NCI-H1048 (cell line): ENCODE results near the gene HMGA1.
"Not testable (repeated sequence)": the region's sequence is repeated elsewhere in the genome, so short reads cannot be mapped to it uniquely, and the experiment has no call there.

ENCODE experiments used
- DNase-seq: peaks from one replicate; lab custom pipeline; 2025; lab: John Stamatoyannopoulos, UW

The HMGA1 gene

DNA sequence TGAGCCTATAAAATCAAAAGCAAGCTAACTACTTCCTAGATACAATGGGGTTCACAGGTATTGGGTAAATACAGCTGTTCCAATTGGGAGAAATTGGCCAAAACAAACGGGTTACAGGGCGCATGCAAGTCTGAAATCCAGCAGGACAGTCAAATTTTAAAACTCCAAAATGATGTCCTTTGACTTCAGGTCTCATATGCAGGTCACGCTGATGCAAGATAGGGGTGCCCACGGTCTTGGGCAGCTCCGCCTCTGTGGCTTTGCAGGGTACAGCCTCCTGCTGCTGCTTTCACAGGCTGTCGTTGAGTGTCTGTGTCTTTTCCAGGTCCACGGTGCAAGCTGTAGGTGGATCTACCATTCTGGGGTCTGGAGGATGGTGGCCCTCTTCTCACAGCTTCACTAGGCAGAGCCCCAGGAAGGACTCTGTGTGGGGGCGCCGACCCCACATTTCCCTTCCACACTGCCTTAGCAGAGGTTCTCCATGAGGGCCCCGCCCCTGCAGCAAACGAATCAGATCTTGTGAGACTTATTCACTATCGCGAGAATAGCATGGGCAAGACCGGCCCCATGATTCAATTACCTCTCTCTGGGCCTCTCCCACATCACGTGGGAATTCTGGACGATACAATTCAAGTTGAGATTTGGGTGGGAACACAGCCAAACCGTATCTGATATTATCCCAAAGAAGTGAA, 24.0 kb downstream of the HMGA1 start:
- no peak for DNase-seq

DNA sequence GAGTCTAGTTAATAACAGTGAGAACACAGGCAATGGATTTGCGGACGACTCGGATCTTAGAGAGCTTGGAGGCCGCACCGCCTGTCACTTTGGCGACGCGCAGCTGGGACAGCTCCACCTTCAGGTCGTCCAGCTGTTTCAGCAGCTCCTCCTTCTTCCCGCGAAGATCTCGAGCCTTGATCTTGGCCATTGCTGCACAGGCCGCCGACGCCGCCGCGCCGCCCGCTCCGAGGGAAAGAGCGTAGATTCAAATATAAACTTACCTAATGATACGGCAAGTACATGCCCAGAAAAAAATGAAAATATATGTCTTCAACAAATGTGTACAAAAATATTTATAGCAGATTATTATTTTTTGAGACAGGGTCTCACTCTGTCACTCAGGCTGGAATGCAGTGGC, 26.8 kb downstream of the HMGA1 start:
- not testable (repeated sequence) for DNase-seq

DNA sequence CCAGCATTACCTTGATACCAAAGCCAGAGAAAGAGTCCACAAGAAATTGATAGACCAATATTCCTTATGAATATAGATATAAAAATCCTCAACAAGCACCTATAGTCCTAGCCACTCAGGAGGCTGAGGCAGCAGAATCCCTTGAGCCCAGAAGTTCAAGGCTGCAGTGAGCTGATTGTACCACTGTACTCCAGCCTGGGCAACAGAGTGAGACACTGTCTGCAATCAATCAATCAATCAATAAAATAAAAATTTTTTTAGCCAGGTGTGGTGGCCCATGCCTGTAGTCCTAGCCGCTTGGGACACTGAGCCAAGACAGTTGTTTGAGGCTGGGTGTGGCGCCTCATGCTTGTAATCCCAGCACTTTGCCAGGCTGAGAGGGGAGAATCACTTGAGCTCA, 31.1 kb downstream of the HMGA1 start:
- DNase-seq: no peak

DNA sequence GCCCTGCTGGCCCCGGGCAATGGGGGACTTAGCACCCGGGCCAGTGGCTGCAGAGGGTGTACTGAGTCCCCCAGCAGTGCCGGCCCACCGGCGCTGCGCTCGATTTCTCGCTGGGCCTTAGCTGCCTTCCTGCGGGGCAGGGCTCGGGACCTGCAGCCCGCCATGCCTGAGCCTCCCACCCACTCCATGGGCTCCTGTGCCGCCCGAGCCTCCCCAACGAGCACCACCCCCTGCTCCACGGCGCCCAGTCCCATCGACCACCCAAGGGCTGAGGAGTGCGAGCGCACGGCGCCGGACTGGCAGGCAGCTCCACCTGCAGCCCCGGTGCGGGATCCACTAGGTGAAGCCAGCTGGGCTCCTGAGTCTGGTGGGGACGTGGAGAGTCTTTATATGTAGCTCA, 32.5 kb downstream of the HMGA1 start:
- DNase-seq: not testable (repeated sequence)

DNA sequence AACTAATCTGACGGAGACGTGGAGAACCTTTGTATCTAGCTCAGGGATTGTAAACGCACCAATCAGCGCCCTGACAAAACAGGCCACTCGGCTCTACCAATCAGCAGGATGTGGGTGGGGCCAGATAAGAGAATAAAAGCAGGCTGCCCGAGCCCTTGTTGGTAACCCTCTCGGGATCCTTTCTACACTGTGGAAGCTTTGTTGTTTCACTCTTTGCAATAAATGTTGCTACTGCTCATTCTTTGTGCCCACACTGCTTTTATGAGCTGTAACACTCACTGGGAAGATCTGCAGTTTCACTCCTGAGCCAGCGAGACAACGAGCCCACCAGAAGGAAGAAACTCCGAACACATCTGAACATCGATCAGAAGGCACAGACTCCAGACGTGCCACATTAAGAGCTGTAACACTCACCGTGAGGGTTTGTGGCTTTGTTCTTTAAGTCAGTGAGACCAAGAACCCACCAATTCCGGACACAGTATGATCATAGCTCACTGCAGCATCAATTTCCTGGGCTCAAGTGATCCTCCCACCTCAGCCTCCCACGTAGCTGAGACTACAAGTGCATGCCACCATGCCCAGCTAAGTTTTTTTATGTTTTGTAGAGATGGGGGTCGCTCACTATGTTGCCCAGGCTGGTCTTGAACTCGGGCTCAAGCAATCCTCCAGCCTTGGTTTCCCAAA, 33.1 kb downstream of the HMGA1 start:
- not testable (repeated sequence) for DNase-seq

DNA sequence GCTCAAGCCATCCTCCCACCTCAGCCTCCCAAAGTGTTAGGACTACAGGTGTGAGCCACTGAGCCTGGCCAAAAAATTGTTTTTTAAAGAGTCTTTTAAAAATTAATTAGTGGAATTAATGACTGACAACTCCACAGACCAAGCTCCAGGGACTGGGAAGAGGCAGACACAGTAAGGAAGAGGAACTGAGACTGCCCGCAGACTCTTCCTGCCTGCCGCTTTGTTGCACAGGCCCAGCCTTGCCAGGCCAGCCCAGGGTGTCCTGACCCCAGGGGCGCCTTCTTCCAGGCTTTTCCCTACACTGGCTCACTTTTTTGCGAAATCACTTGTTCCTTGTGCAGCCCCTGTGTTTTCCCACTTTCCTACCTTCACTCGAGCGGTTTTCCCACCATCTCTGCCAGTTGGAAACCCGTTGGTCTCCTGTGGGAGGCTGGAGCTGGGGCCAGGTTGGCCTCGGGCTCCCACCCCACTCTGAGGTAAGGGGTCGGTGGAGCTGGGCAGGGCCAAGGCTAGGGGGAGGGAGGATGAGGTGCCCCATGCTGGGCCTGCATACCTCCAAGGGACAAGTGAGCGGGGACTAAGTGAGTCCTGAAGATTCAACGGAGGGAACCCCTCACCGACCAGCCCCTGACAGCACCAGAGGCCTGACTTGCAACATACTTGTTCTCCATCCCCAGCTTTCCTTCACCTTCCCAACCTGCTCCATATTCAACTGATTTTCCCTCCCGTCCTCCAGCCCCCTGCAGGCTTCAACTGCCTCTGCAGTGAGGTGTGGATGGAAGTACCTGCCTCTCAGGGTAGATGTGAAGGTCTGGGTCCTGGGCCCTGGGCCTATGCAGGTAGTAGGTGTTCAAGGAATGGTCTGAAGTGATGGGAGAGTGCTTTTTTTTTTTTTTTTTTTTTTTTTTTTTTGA, 35.6 kb downstream of the HMGA1 start:
- no peak for DNase-seq

DNA sequence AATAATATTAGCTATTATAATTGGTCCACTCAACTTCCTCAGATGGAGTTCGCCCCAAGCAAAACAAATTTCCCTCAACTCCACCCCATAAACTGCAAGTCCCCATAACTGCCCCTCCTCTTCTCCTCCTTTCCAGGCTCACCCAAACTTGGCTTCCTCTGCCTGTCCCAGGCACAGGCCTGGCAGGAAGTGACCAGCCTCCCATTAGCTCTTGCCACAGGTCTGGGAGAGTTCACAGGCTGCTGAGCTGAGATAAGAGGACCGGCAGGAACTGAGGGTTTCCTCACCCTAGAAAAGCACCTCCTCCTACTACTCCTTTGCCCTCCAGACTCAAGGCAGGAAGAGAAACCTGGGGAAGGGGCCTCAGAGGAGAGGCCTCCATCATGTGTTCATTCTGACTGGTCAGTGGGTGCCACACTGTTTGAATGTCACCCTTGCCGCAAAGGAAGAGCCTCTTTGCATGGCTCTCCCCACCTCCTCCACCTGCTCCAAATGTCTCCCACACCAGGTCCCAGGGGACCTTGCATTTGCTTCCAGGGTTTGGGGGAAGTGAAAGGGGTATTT, 36.7 kb downstream of the HMGA1 start:
- DNase-seq: no peak

DNA sequence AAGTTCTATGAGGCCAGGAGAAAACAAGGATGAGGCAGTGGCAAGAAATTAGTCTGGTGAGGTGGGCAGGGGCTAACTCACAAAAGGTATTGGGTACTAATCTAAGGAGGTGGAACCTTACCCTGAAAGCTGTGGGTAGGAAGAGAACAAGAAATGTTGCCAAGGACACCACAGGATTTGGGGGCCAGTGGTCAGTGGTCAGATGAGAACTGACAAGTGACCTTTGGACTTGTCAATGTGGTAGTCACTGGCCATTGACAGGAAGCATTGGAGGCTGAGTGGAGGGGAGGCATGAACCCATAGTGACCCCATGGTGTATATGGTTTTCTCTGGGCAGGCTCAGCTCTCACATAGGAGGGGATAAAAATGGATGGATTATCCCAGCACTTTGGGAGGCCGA, 37.5 kb downstream of the HMGA1 start:
- DNase-seq: no peak

DNA sequence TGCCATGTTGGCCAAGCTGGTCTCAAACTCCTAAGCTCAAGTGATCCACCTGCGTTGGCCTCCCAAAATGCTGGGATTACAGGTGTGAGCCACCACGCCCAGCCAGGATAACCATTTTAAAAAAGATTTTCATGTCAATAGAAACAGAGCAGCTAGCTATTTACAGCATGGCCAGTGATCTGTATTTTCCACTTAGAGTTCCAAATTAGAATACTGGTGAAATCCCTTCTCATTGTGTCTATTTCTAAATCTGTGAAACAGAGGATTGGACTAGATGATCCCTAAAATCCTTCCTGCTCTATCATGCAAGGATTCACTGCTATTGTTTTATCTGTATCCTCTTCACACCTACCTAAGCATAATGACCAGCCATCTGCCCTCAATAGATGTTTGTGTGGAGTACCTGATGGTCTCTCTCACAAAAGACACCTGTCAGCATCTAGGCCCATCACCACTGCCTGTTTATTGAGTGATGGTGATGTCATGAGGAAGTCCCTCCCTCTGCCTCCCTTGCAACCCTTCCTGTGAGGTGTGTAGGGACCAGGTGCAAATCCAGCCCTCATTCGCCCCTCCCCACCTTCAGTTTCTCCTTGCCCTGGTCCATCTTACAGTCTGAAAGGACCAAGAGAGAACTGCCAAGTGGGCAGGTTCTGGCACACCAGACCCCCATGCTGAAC, 38.6 kb downstream of the HMGA1 start:
- no peak for DNase-seq

DNA sequence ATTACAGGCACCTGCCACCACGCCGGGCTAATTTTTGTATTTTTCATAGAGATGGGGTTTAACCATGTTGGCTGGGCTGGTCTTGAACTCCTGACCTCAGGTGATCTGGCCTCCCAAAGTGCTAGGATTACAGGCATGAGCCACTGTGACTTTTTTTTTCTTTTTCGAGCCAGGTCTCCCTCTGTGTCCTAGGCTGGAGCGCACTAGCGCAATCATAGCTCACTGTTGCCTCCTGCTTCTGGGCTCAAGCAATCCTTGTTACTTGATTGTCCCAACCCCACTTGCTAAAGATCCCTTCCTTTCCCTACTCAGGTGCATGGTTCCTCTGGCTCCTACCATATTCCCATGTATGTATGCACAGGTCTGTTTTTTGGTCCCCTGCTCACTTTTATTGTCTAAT, 39.5 kb downstream of the HMGA1 start:
- DNase-seq: no peak

DNA sequence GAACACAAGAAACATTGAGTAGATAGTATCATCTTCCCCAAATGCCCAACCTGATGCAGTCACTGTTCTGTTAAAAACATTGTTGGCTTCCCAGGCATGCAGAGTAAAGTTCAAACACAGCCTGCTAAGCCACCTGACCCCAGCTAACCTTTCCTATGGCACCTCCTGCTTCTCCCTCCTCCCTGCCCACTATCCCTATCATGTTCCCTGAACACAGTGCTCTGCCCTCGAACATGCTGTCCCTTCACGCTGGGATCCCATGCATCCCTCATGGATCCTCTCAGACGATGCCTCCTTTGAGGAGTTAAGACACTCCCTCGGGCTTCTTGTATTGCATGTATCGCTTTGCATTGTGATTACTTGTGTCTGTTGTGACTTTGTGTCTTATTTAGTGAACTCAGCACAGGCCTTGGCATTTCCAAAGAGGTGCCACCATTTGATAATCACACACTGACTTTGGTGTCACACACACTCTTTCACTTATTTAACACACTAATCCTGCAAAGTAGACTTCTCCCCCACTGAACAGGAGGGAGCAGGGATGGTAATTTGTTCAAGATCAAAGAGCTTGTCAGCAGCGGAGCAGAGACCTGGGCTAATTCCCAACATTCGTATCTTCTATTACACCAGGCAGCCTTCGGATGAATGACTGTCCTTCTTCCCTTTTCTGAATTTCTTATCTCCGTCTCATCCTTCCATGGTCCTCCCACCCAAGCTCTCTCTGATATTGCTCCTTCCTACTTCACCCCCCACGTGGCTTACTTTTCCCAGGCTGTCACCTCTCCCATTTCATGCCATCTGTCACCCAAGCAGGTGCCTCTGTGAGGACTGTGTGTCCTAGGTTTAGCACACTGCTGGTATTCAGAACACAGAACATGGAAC, 40.4 kb downstream of the HMGA1 start:
- DNase-seq: no peak

DNA sequence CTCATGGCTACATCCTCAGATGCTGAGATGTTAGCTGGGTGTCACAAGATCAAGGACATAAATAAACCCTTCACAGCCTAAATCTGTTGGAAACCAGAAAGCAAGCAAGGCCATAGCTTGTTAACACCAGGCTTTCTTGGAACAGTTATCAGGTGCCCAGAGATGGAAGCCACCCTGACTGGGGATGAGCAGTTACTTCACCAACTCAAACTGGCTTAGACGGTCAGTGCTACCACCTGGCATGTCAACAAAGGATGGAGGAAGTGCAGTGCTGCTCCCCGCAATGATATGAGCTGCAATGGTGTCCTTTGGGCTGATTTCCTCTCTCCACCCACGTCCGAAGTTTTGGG, 41.1 kb downstream of the HMGA1 start:
- no peak for DNase-seq

DNA sequence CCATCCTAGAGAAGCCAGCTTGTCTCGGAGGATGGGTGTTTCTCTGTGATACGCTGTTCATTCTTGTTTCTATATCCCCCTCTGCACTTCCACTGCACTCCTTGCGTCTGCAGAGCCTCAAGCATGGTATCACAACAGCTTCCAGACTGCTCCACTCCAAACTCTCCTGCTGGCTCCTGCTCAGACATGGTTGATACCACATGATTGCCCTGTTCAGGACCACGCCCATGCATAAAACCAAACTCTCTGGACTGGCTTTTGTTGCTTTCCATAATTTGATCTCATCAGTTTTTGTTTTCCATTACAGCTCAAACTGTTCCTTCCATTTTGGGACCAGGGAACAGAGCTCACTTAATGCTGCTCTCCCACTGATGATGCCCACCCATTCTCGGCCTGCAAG, 42.2 kb downstream of the HMGA1 start:
- no peak for DNase-seq

DNA sequence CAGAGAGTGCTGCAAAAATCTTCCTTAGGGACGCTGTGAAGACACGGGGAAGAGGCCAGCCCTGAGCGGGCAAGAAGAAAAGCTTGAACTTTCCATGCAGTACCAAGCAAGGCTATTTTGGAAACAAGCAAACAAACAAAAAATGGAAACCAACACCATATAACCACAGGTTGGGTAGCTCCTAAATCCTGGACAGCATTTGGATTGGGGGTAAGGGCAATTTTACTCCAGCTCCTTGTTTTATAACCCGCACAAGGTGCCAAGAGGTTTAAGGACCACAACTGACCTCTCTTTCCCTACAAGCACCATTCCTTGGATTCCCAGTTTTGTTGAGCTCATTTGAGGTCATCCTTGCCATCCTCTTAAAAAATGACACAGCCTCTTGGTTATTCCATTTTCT, 43.5 kb downstream of the HMGA1 start:
- DNase-seq: no peak

DNA sequence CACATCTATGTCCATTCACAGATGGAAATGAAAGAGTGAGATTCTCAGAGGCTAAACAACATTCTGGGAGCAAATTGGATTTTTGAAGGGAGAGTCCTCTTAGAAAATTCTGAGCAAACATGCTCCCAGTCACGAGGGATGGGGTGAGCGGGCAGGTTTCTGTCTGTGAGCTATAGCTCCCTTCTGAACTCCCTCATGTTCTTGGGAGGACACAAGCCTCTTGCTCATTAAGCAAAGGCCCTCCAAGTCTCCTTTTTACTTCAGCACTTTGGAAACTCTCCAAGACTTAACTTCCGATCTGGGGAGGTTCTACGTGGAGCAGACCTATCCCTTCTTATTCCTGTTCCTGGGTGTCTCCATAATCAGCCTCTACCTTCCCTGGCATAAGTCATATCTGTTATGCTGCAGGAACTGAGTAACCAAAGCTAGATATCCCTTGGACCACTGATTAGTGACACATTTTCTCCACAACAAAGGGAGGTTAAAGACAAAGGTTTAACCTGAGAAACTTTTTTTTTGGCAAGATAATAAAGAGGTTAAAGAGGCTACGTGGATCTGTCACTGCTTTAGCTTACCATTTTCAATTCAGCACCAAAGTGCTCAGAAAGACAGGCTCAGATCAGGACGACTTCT, 45.1 kb downstream of the HMGA1 start:
- DNase-seq: no peak

DNA sequence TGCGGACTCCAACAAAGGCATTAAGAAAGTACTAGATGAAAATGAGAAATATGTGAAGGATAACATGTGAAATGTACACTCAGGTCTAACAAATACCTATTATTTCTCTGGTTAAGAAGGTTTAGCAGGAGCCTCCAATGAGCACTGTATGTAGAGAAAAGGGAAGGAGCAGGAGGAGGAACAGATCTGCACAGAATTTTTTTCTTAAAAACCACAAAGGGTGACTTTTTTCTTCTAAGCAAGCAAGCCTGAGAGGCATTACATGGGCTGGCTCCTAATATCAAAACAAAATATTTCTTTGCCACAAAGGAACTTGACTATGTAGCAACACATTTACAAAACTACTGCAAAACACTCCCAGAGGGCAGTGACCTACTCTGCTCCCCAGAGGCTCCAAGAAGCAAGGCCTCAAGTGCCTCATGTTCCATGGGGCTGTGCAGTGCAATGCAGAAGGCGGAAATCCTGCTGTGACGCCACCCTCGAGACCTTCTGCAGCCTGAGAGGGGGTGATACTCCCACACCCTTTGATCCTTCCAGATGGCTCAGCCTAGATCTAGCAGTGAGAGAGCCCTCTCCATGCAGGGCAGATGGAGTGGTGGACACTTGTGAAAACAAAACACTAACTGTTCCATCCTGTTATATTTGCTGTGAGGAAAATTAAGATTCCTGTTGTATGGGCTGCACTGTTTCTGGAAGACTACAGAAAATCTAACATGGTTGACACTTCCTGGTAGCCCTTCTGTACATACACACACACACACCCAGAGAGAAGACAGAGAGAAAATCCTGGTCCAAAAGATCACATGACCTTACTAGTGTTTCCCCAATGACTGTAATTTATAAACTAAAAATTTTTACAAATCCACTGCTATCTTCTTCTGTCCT, 48.1 kb downstream of the HMGA1 start:
- no peak for DNase-seq

DNA sequence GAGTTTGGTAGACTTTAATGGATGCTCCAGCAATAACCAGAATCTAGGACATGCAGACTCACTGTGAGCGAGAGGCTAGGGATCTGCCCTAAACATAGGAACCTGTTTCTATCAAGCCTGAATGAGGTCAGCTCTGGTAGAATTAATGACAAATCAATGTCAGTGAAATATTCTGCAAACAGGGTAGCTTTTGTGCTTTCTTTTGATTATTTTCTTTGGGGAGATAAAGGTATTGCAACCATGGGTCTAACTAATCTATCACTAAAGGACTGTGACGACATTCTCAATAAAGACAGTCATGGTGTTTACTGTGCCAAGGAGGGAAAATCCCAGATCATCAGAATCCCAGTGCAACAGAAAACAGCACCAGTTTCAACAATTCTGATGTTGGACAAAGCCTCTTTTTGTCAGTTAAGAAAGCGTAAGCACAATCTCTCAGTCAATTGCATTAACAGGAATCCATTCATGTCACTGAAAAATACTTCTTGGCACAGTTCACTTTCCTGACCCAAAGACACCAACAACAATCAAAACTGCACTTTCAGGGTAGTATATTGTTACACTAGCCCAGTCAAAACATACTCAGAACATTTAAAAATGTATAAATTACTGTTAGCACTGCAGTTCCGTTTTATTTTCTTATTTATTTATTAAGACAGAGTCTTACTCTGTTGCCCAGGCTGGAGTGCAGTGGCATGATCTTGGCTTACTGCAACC, 48.9 kb downstream of the HMGA1 start:
- DNase-seq: no peak

DNA sequence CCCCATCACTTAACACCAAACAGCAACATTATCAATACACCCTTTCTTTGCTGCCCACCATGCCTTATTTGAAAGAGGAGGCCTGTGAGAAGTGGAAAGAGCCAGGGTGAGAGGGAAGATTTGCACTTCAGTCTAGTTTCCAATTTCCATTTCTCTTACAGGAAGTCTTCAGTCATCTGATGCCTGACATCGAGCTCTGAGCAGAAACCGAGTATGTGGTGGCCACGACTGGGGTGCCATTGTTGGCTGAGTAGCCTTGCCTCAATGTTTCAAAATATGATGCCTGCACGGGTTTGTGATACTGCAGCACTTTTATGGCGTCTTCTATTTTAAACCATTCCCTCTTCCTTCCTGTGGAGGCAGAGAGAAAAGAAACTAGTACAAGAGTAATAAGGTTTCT, 51.9 kb downstream of the HMGA1 start:
- no peak for DNase-seq

DNA sequence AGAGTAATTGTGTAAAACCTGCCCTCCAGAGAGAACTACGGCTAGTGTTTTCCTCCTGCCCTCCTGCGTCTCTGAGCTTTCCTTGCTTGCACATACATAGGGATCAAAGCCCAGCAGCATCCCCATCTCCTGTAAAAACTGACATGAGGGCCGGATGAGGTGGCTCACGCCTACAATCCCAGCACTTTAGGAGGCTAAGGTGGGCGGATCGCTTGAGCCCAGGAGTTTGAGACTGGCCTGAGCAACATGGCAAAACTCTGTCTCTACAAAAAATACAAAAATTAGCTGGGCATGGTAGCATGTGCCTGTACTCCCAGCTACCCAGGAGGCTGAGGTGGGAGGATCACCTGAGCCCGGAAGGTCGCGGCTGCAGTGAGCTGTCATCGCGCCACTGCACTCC, 52.5 kb downstream of the HMGA1 start:
- no peak for DNase-seq
